Activated CD8-positive, alpha-beta T cell treated with anti-CD3 and anti-CD28 coated beads, Interleukin-2, amount 10 ng/mL, durations not matched to agents 7 days and 5 days (primary cell): ENCODE data around the gene NELL2. TPM values are rescaled to one million over a fixed set of nuclear protein-coding genes. Genes with fewer than 3 reads are reported as not detected.

Experiments
- ATAC-seq: fragments of 150-1000 bp; cut with Tn5 transposase; one replicate; pipeline ENCODE4 v1.10.0; 2021; ENCODE audit warnings: moderate library complexity
- CTCF ChIA-PET: fragments of 350-600 bp; sonication (Branson Sonifier 250); formaldehyde crosslinking; loops from one replicate; lab custom pipeline; 2021; ENCODE audit warnings: antibody characterized with exemption; lab: Charles Lee
- POLR2A ChIA-PET: fragments of 350-600 bp; sonication (Branson Sonifier 250); formaldehyde crosslinking; loops from one replicate; lab custom pipeline; 2021; ENCODE audit warnings: antibody characterized with exemption; lab: Charles Lee
- DNase-seq: peaks from one replicate; pipeline ENCODE4 v3.0.0-alpha.2; 2020
- H3K27ac Mint-ChIP-seq: one replicate; pipeline ENCODE4 v1.8.0; 2021; ENCODE audit warnings: mild to moderate bottlenecking, mixed read lengths
- H3K27me3 Mint-ChIP-seq: one replicate; pipeline ENCODE4 v1.8.0; 2021; ENCODE audit warnings: low read depth, mixed read lengths
- H3K36me3 Mint-ChIP-seq: one replicate; pipeline ENCODE4 v1.8.0; 2021; ENCODE audit warnings: low read depth, mixed read lengths
- H3K4me1 Mint-ChIP-seq: one replicate; pipeline ENCODE4 v1.8.0; 2021; ENCODE audit warnings: low read depth, mixed read lengths
- H3K4me3 Mint-ChIP-seq: one replicate; pipeline ENCODE4 v1.8.0; 2021; ENCODE audit warnings: mild to moderate bottlenecking, mixed read lengths
- H3K9me3 Mint-ChIP-seq: one replicate; pipeline ENCODE4 v1.8.0; 2022; ENCODE audit warnings: mixed read lengths; ENCODE audit not compliant: insufficient read depth
- total RNA-seq, 2 experiments: library from RNA; stranded (reverse); gene quantifications; one replicate each; pipeline ENCODE4 v1.2.3, GENCODE V29; 2021

Gene NELL2
- total RNA-seq, 2 experiments from 2014 or later, result 43.8 to 47.4 TPM

DNA sequence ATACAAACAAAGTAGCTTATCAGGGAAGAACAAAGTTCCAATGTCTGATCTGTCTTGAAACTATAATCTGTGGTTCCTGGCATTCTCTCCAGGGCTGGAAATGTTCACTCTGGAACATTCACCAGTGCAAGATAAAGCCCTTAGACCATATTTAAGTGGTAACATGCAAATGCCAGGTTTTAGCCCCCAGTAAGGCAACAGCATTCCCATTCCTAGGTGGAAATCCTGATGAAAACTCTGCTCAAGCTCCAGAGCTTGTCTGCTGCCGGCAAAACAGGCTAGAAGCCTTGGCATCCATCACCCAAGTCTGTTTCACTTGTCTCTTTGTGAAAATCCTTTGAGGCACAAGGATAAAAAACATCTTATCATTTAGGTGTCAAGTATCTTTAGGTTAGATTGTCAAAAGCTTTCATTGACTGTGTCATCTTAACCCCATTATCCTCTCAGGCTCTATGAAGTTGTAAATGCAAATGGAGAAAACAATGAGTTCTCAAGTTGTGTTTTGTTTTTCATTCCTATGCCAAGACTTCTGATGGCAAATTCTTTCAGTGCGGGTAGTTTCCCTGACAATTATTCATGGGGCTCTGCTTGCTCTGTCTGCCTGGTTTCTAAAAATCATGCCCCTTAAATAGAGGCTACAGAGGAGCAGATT is 344.7 kb downstream of the NELL2 start:
- ATAC-seq (no peak), DNase-seq (no peak)
- Mint-ChIP-seq H3K9me3 (no peaks in the 10 kb centered on the region), H3K4me3 (no peak overlapping the region), H3K36me3 (peaks cover 5% of the 10 kb centered on the region), H3K4me1 (no peaks in the 10 kb centered on the region), H3K27ac (no peak overlapping the region), H3K27me3 (no peaks in the 10 kb centered on the region)
- POLR2A ChIA-PET, result no interaction called here
- CTCF ChIA-PET, result interaction anchor here (1.7 kb wide), 1 partner anchor 12 kb away, joined by 4 read pairs; no protein-coding TSS in a partner anchor

DNA sequence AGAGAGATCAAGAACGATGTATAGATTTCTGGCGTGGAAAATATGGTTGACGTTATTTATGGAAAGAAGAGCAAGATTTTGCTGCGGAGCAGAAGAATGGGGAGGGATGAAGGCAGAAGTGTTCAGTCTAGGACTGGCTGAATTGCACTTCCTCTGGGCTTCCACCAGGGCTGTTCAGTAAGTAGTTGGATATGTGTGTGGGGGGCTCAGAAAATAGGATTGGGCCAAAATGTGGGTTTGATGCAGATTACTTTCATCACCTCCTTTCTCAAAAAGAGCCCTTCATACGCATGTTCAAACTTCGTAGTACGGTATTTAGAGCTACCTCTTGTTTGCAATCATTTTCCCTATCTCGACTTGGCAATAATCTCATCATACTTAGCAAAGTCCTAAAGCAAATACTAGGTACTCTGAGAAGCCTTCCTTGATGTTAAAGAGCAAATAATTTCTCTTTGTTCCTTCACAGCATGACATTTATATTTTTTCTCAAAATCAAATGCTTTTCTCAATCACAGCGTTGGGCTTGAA is 349.4 kb downstream of the NELL2 start:
- H3K4me3 Mint-ChIP-seq, result no peak overlapping the region

GRCh38 chr12:44525806-44526654 is 350.1 kb downstream of the NELL2 start:
- no peak overlapping the region for H3K27ac Mint-ChIP-seq

More for the DNA sequence above, 349.4 kb downstream of the NELL2 start:
- Mint-ChIP-seq H3K4me1 (no peaks in the 10 kb centered on the region), H3K27ac (no peak overlapping the region), H3K9me3 (no peaks in the 10 kb centered on the region), H3K27me3 (no peaks in the 10 kb centered on the region), H3K36me3 (peaks cover 9% of the 10 kb centered on the region)
- ChIA-PET CTCF (no interaction called here), POLR2A (no interaction called here)
- no peak for DNase-seq
- no peak for ATAC-seq

DNA sequence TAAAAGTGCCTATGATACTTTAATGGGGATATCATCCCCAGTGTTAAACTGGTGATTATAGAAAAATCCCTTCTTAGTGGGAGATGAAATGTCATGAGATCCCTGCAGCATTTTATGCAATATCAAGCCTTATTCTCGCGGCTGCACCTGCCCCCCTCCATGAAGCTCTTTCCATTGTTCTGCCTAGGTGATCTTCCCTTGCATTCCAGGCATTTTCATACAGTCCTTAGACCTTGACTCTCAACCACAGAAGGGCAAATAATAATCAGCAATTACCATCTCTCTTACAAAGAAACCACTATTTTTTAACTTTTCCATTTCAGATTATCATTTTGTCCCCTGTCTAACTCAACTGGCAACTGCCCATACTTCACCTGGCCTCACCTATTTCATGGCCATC is 352.3 kb downstream of the NELL2 start:
- H3K36me3 Mint-ChIP-seq, result peaks cover 11% of the 10 kb centered on the region
- H3K9me3 Mint-ChIP-seq, result no peaks in the 10 kb centered on the region
- DNase-seq (no peak), ATAC-seq (no peak)
- CTCF ChIA-PET, result no interaction called here
- POLR2A ChIA-PET, result no interaction called here
- no peaks in the 10 kb centered on the region for H3K4me1 Mint-ChIP-seq
- no peaks in the 10 kb centered on the region for H3K27me3 Mint-ChIP-seq
- H3K27ac Mint-ChIP-seq, result no peak overlapping the region
- no peak overlapping the region for H3K4me3 Mint-ChIP-seq

More at GRCh38 chr12:44525806-44526654, 350.1 kb downstream of the NELL2 start:
- H3K4me1 Mint-ChIP-seq, result no peaks in the 10 kb centered on the region
- no peaks in the 10 kb centered on the region for H3K27me3 Mint-ChIP-seq
- no peak for DNase-seq
- ChIA-PET CTCF (no interaction called here), POLR2A (no interaction called here)
- H3K9me3 Mint-ChIP-seq, result no peaks in the 10 kb centered on the region
- ATAC-seq, result no peak
- no peak overlapping the region for H3K4me3 Mint-ChIP-seq
- H3K36me3 Mint-ChIP-seq, result peaks cover 8% of the 10 kb centered on the region

DNA sequence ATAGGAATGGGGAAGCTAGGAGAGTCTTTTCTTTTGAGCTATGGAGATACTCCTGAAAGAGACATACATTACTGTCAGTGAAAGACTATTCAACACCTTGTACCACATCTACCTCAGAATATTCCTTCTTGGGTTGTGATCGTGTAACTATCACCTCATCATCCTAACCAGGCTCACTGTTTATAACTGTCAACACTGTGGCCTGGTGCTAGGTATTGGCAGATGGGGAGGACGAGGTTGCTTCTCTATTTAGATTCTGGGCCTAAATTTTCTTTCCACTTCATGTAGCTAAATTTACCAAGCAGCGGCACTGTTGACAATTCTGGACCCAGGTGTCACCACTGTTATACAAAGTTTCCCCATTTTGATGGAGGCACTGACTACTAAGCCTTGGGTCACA is 354.4 kb downstream of the NELL2 start:
- ChIA-PET POLR2A (no interaction called here), CTCF (no interaction called here)
- ATAC-seq (no peak), DNase-seq (no peak)
- H3K27ac Mint-ChIP-seq, result no peak overlapping the region
- peaks cover 9% of the 10 kb centered on the region for H3K36me3 Mint-ChIP-seq
- no peaks in the 10 kb centered on the region for H3K27me3 Mint-ChIP-seq
- no peak overlapping the region for H3K4me3 Mint-ChIP-seq
- no peaks in the 10 kb centered on the region for H3K9me3 Mint-ChIP-seq
- H3K4me1 Mint-ChIP-seq, result no peaks in the 10 kb centered on the region

- no peaks in the 10 kb centered on the region for H3K4me1 Mint-ChIP-seq
These were observed 356.2 kb downstream of the NELL2 start for GRCh38 chr12:44519931-44520330.

GRCh38 chr12:44511289-44511688 is 364.8 kb downstream of the NELL2 start:
- H3K27me3 Mint-ChIP-seq, result no peaks in the 10 kb centered on the region
- no peaks in the 10 kb centered on the region for H3K9me3 Mint-ChIP-seq
- CTCF ChIA-PET, result no interaction called here
- H3K4me3 Mint-ChIP-seq, result no peak overlapping the region
- POLR2A ChIA-PET, result no interaction called here
- H3K36me3 Mint-ChIP-seq, result peaks cover 7% of the 10 kb centered on the region
- no peak overlapping the region for H3K27ac Mint-ChIP-seq
- DNase-seq (no peak), ATAC-seq (no peak)
- H3K4me1 Mint-ChIP-seq, result no peaks in the 10 kb centered on the region

More at GRCh38 chr12:44519931-44520330, 356.2 kb downstream of the NELL2 start:
- H3K36me3 Mint-ChIP-seq, result peaks cover 9% of the 10 kb centered on the region
- POLR2A ChIA-PET, result interaction anchor here (0.6 kb wide), 1 partner anchor 204 kb away, joined by 4 read pairs; no protein-coding TSS in a partner anchor
- no peaks in the 10 kb centered on the region for H3K27me3 Mint-ChIP-seq
- DNase-seq (no peak), ATAC-seq (no peak)
- no peak overlapping the region for H3K27ac Mint-ChIP-seq
- no peak overlapping the region for H3K4me3 Mint-ChIP-seq
- CTCF ChIA-PET, result interaction anchor here (1.2 kb wide), 1 partner anchor 12 kb away, joined by 4 read pairs; no protein-coding TSS in a partner anchor
- H3K9me3 Mint-ChIP-seq, result no peaks in the 10 kb centered on the region

DNA sequence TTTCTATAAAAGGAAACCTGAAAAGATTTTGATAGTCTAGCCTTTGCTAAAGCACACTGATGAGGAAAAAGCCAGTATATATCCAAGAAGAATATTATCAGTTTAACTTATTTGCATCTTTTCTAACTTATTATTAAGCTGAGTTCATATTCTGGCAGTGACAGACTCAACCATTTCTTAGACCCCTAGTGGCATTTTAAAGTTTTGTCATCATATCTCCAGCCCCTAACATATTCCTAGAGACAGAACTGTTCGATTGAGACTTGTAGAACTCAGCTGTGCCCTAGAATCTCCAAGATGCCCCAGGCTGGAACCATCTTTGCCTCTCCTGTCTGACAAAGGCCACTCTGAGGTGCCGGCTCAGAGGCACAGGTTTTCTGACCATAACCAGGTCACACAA is 365.6 kb downstream of the NELL2 start:
- DNase-seq, result no peak
- H3K27ac Mint-ChIP-seq, result no peak overlapping the region
- H3K4me1 Mint-ChIP-seq, result no peaks in the 10 kb centered on the region
- ATAC-seq, result no peak
- ChIA-PET POLR2A (no interaction called here), CTCF (no interaction called here)
- no peaks in the 10 kb centered on the region for H3K27me3 Mint-ChIP-seq
- H3K4me3 Mint-ChIP-seq, result no peak overlapping the region
- no peaks in the 10 kb centered on the region for H3K9me3 Mint-ChIP-seq
- H3K36me3 Mint-ChIP-seq, result peaks cover 7% of the 10 kb centered on the region

- H3K9me3 Mint-ChIP-seq, result no peaks in the 10 kb centered on the region
- no peaks in the 10 kb centered on the region for H3K4me1 Mint-ChIP-seq
- no peak overlapping the region for H3K4me3 Mint-ChIP-seq
- peaks cover 7% of the 10 kb centered on the region for H3K36me3 Mint-ChIP-seq
- H3K27ac Mint-ChIP-seq, result no peak overlapping the region
- POLR2A ChIA-PET, result interaction anchor here (0.8 kb wide), 1 partner anchor 20 kb away, joined by 3 read pairs; no protein-coding TSS in a partner anchor
- CTCF ChIA-PET, result no interaction called here
- H3K27me3 Mint-ChIP-seq, result no peaks in the 10 kb centered on the region
- ATAC-seq, result no peak
- DNase-seq, result no peak
These were observed 366.0 kb downstream of the NELL2 start for GRCh38 chr12:44510076-44510475.

DNA sequence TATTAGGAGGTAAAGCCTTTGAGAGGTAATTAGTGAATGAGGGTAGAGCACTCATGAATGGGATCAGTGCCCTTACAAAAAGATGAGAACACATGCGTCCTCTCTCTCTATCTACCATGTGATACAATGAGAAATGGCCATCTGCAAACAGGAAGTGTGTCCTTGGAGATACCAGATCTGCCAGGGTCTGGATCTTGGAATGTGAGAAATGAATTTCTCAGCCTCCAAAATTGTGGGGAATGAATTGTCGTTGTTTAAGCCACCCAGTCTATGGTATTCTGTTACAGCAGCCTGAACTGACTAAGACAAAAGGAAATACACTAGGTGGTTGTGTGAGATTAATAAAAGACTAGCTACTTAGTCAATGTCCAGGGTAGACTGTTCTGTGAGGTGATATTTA is 366.6 kb downstream of the NELL2 start:
- DNase-seq (no peak), ATAC-seq (no peak)
- no peak overlapping the region for H3K4me3 Mint-ChIP-seq
- CTCF ChIA-PET, result no interaction called here
- no peaks in the 10 kb centered on the region for H3K4me1 Mint-ChIP-seq
- no peak overlapping the region for H3K27ac Mint-ChIP-seq
- H3K9me3 Mint-ChIP-seq, result no peaks in the 10 kb centered on the region
- peaks cover 7% of the 10 kb centered on the region for H3K36me3 Mint-ChIP-seq
- no peaks in the 10 kb centered on the region for H3K27me3 Mint-ChIP-seq
- POLR2A ChIA-PET, result interaction anchor here (0.8 kb wide), 1 partner anchor 19 kb away, joined by 3 read pairs; no protein-coding TSS in a partner anchor

DNA sequence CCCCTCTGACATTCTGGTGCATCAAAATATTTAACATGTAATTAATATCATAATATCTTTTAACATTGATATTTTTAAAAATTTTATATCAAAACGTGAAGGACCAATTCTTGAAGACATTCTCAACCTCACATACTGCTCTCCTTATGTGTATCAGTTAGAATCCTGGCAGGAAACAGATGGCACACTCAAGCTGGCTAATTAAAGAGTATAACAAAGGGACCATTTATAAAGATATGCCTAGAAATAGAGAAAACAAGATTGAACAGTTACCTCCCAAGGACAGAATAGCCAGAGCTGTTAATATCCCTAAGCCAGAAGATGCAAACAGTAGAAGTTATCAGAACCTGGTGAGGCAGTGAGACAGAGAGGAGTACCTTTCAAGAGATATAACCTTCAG is 368.7 kb downstream of the NELL2 start:
- Mint-ChIP-seq H3K27ac (no peak overlapping the region), H3K9me3 (no peaks in the 10 kb centered on the region), H3K4me3 (no peak overlapping the region), H3K36me3 (peaks cover 6% of the 10 kb centered on the region), H3K4me1 (no peaks in the 10 kb centered on the region), H3K27me3 (no peaks in the 10 kb centered on the region)
- ATAC-seq (no peak), DNase-seq (no peak)
- ChIA-PET CTCF (no interaction called here), POLR2A (no interaction called here)

- Mint-ChIP-seq H3K36me3 (peaks cover 3% of the 10 kb centered on the region), H3K27ac (no peak overlapping the region), H3K27me3 (no peaks in the 10 kb centered on the region), H3K4me1 (no peaks in the 10 kb centered on the region), H3K4me3 (no peak overlapping the region), H3K9me3 (no peaks in the 10 kb centered on the region)
- no peak for ATAC-seq
- POLR2A ChIA-PET, result no interaction called here
- CTCF ChIA-PET, result no interaction called here
- DNase-seq, result no peak
These were observed 371.3 kb downstream of the NELL2 start for GRCh38 chr12:44504799-44505198.
